HepG2 (cell line): ENCODE results near the gene HMCN2. TPM values are rescaled to one million over a fixed set of nuclear protein-coding genes. Genes with fewer than 3 reads are reported as not detected.

Experiments
- ATAC-seq: fragments of 200-7000 bp; cut with Tn5 transposase; 3 replicates; pipeline ENCODE4 v1.9.1; 2020; ENCODE audit warnings: mild to moderate bottlenecking, moderate library complexity
- BruUV-seq: library from RNA; stranded (reverse); fragments of 400-500 nt; replicated peaks from 2 replicates; lab custom pipeline; 2021; lab: Mats Ljungman, UMichigan
- CTCF ChIA-PET: fragments of 300-600 bp; formaldehyde crosslinking; extraction: SDS; loops from one replicate; lab custom pipeline; 2021; ENCODE audit warnings: low total read pairs, inconsistent platforms, low intra/inter-chr PET ratio; lab: Yijun Ruan, JAX
- POLR2A ChIA-PET: fragments of 350-600 bp; sonication (Branson Sonifier 250); formaldehyde crosslinking; loops from one replicate; lab custom pipeline; 2020; ENCODE audit warnings: antibody characterized with exemption, inconsistent platforms; lab: Yijun Ruan, JAX
- DNase-seq: peaks from one replicate; pipeline ENCODE4 v3.0.0-alpha.2; 2015; ENCODE audit warnings: low spot score
- FAIRE-seq: peaks from 3 replicates; lab custom pipeline; 2011; peaks lifted over from hg19 to GRCh38; lab: Jason Lieb, UNC
- H2AFZ ChIP-seq: one replicate; pipeline ENCODE4 v1.6.1; 2011; ENCODE audit warnings: low read length, inconsistent platforms
- H3K27ac ChIP-seq: fragments of 300-600 bp; 3 replicates; pipeline ENCODE4 v1.8.0; 2011; ENCODE audit warnings: mixed run types, mild to moderate bottlenecking, mixed read lengths, low read length, inconsistent platforms; ENCODE audit not compliant: insufficient read depth; ENCODE audit errors: extremely low read length
- H3K27me3 ChIP-seq, 2 experiments: fragments of 200-600 bp in 1 of 2; 2 replicates in 1 of 2; 3 replicates in 1 of 2; pipeline versions ENCODE4 v1.6.0 to v1.8.0; 2011; ENCODE audit warnings: low read length in 2 of 2, mild to moderate bottlenecking in 2 of 2, moderate library complexity in 2 of 2, inconsistent platforms in 1 of 2; ENCODE audit not compliant: insufficient read depth in 2 of 2, control insufficient read depth in 1 of 2
- H3K36me3 ChIP-seq, 2 experiments: fragments of 200-600 bp in 1 of 2; replicated peaks in 1 of 2; 2 replicates in 1 of 2; 3 replicates in 1 of 2; pipeline versions ENCODE4 v1.5.1 to v1.8.0; 2011; ENCODE audit warnings: low read length in 2 of 2, inconsistent platforms in 1 of 2; ENCODE audit not compliant: insufficient read depth in 2 of 2, control insufficient read depth in 1 of 2
- H3K4me1 ChIP-seq: 2 replicates; pipeline ENCODE4 v1.5.1; 2012; ENCODE audit warnings: low read length, inconsistent platforms; ENCODE audit not compliant: insufficient read depth
- H3K4me2 ChIP-seq: 2 replicates; pipeline ENCODE4 v1.6.0; 2011; ENCODE audit warnings: low read depth, low read length, inconsistent platforms
- H3K4me3 ChIP-seq, 3 experiments: fragments of 200-600 bp in 1 of 3; sonication (generic), shearing (Covaris generic) in 1 of 3; replicated peaks in 1 of 3; 2 replicates each; pipeline ENCODE4 v1.5.1; 2011 to 2016; ENCODE audit warnings: low read length in 3 of 3, inconsistent platforms in 2 of 3, low read depth in 2 of 3, mild to moderate bottlenecking in 2 of 3, control low read depth in 1 of 3, mixed read lengths in 1 of 3; ENCODE audit not compliant: insufficient read depth in 1 of 3
- H3K79me2 ChIP-seq: one replicate; pipeline ENCODE4 v1.6.1; 2011; ENCODE audit warnings: low read length, inconsistent platforms; ENCODE audit not compliant: insufficient read depth
- H3K9ac ChIP-seq: 2 replicates; pipeline ENCODE4 v1.6.0; 2011; ENCODE audit warnings: mild to moderate bottlenecking, low read depth, low read length, inconsistent platforms; ENCODE audit not compliant: insufficient read depth
- H3K9me3 ChIP-seq: 2 replicates; pipeline ENCODE4 v1.5.1; 2012; ENCODE audit warnings: mild to moderate bottlenecking, low read length
- H4K20me1 ChIP-seq: 2 replicates; pipeline ENCODE4 v1.6.0; 2011; ENCODE audit warnings: inconsistent platforms, mild to moderate bottlenecking, low read length, moderate library complexity; ENCODE audit not compliant: insufficient read depth
- AHDC1 ChIP-seq: sonication (generic); formaldehyde crosslinking; IDR thresholded peaks from 2 replicates; pipeline ENCODE4 v1.5.1; 2020; ENCODE audit warnings: mild to moderate bottlenecking, missing genetic modification reagents, borderline replicate concordance
- ATM ChIP-seq: fragments of 450-650 bp; IDR thresholded peaks from 2 replicates; pipeline ENCODE4 v1.7.1; 2017; ENCODE audit warnings: mild to moderate bottlenecking, borderline replicate concordance
- FOXO1 ChIP-seq: sonication (generic); formaldehyde crosslinking; IDR thresholded peaks from 2 replicates; pipeline ENCODE4 v1.4.0; 2020; ENCODE audit warnings: missing genetic modification reagents
- MIER3 ChIP-seq: IDR thresholded peaks from 2 replicates; pipeline ENCODE4 v1.6.1; 2016; ENCODE audit warnings: missing compliant biosample characterization, borderline replicate concordance
- PITX1 ChIP-seq: sonication (generic); formaldehyde crosslinking; IDR thresholded peaks from 2 replicates; pipeline ENCODE4 v1.5.1; 2020; ENCODE audit warnings: mild to moderate bottlenecking, missing genetic modification reagents
- SYNCRIP ChIP-seq: fragments of 200-400 bp; formaldehyde crosslinking; IDR thresholded peaks from 2 replicates; pipeline ENCODE4 v1.6.1; 2018; ENCODE audit warnings: mild to moderate bottlenecking, low read depth, low read length; ENCODE audit not compliant: insufficient read depth
- ZNF503 ChIP-seq: sonication (generic); formaldehyde crosslinking; IDR thresholded peaks from 2 replicates; pipeline ENCODE4 v1.4.0; 2020; ENCODE audit warnings: missing genetic modification reagents
- WGBS: methylation state at CpG from one replicate; pipeline ENCODE4 v1.1.6; 2017; ENCODE audit warnings: low lambda C conversion rate; 5-methylcytosine and 5-hydroxymethylcytosine counted together
- in situ Hi-C: cut with HindIII; loops from 2 replicates; pipeline ENCODE4 v1.10.0; 2017; ENCODE audit warnings: low pct_unique_long_range_greater_than_20kb; ENCODE audit not compliant: extremely low pct_ligation_motif_present
- intact Hi-C: fragments of 100-400 bp; cut with micrococcal nuclease; formaldehyde crosslinking; loops from one replicate; pipeline ENCODE4 v1.10.0; 2022; ENCODE audit not compliant: unreplicated experiment
- polyA plus RNA-seq, 8 experiments: library from polyadenylated mRNA; depleted of rRNA in 3 of 8; stranded (reverse) in 7 of 8; unstranded in 1 of 8; fragments of >200 nt; fragmentation: Illumina TruSeq in 4 of 8; extraction: Trizol in 4 of 8; gene quantifications; 2 replicates each; pipeline versions ENCODE4 v1.2.1 to v1.2.3, GENCODE V29; 2011 to 2016; ENCODE audit warnings: low read depth in 4 of 8, missing spikeins in 1 of 8, mixed read lengths in 1 of 8; ENCODE audit not compliant: insufficient read depth in 1 of 8
- total RNA-seq, 5 experiments: library from RNA; depleted of rRNA; stranded (reverse); fragments of >200 nt; fragmentation: Illumina TruSeq; extraction: Trizol; gene quantifications; 2 replicates each; pipeline ENCODE4 v1.2.3, GENCODE V29; 2016; ENCODE audit warnings: low read depth in 1 of 5
- TF ChIP-seq, protein P1 (sequence below): sonication (generic); formaldehyde crosslinking; IDR thresholded peaks from 2 replicates; pipeline ENCODE4 v1.5.0; 2020; ENCODE audit warnings: missing genetic modification reagents
- TF ChIP-seq, protein P2 (sequence below): sonication (generic); formaldehyde crosslinking; IDR thresholded peaks from 2 replicates; pipeline ENCODE4 v1.8.0; 2022; ENCODE audit warnings: missing genetic modification reagents, mild to moderate bottlenecking, borderline replicate concordance
- TF ChIP-seq, protein P3 (sequence below): sonication (generic); formaldehyde crosslinking; IDR thresholded peaks from 2 replicates; pipeline ENCODE4 v1.9.0; 2021; ENCODE audit warnings: missing genetic modification reagents, mild to moderate bottlenecking, borderline replicate concordance
- TF ChIP-seq, protein P4 (sequence below): sonication (generic); formaldehyde crosslinking; IDR thresholded peaks from 2 replicates; pipeline ENCODE4 v1.5.0; 2020; ENCODE audit warnings: missing genetic modification reagents

The HMCN2 gene
- total and polyA plus RNA-seq, 2 of the 13 experiments (the other 11 are each of a cell fraction or from before 2014, with no cell fraction given) = 0.09 TPM; not detected in 1

DNA sequence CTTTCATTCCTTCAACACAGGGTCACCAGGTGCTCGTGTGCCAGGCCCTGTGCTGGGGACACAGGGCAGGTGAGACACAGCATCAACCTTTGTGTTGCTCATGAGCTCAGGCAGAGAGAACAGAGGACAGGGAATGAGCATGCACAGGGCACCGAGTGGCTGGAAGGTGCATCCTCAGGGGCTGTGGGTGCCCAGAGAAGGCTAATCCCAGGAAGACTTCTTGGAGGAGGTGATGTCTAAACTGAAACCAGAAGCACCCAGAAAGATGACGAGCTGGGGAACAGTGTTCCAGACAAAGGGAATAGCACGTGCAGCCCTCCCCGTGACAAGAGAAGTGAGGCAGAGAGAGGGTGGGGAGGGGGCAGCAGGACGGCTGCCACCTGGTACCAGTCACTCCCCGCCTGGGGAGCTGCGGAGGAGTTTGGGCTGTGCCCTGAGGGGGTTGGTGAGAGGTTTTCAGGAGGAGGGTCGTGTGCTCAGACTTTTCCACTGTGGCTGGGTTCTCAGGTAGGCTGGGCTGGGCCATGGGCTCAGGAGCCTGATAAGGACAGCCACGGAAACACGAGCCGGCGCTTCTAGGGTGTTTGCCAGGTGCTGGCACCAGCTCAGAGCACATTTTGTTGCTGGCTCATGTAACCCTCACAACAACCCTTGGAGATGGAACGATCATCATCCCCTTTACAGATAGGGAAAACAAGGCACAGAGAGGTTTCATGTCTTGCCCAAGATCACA is 46.0 kb downstream of the HMCN2 start:
- H3K4me1 ChIP-seq = no peaks in the 10 kb centered on the region
- no peaks in the 10 kb centered on the region for H4K20me1 ChIP-seq
- WGBS = 2% methylated on average over 6 of the region's 14 CpGs
- ChIA-PET CTCF (no interaction called here), POLR2A (no interaction called here)
- intact Hi-C loops (no loop called here), in situ Hi-C loops (no loop called here)
- H3K9ac ChIP-seq = no peak overlapping the region
- no peak overlapping the region for H2AFZ ChIP-seq
- BruUV-seq = no TSS peak
- H3K4me3 ChIP-seq = no peak overlapping the region
- DNase-seq (no peak), ATAC-seq (no peak), FAIRE-seq (no peak)
- H3K27ac ChIP-seq = no peak overlapping the region
- H3K4me2 ChIP-seq = no peak overlapping the region
- no peaks in the 10 kb centered on the region for H3K9me3 ChIP-seq
- no peaks in the 10 kb centered on the region for H3K36me3 ChIP-seq
- H3K79me2 ChIP-seq = no peaks in the 10 kb centered on the region
- peaks cover 0 to 4% of the 10 kb centered on the region in 2 experiments; a peak in 3 of 5 replicates for H3K27me3 ChIP-seq
- TF ChIP-seq, protein P1, sequence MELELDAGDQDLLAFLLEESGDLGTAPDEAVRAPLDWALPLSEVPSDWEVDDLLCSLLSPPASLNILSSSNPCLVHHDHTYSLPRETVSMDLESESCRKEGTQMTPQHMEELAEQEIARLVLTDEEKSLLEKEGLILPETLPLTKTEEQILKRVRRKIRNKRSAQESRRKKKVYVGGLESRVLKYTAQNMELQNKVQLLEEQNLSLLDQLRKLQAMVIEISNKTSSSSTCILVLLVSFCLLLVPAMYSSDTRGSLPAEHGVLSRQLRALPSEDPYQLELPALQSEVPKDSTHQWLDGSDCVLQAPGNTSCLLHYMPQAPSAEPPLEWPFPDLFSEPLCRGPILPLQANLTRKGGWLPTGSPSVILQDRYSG (CRISPR knock-in tag) = no peak
- TF ChIP-seq MIER3 (CRISPR knock-in tag) (no peak), ATM (no peak), PITX1 (no peak), FOXO1 (CRISPR knock-in tag) (no peak), AHDC1 (no peak), SYNCRIP (no peak), ZNF503 (CRISPR knock-in tag) (no peak)
- TF ChIP-seq, protein P2, sequence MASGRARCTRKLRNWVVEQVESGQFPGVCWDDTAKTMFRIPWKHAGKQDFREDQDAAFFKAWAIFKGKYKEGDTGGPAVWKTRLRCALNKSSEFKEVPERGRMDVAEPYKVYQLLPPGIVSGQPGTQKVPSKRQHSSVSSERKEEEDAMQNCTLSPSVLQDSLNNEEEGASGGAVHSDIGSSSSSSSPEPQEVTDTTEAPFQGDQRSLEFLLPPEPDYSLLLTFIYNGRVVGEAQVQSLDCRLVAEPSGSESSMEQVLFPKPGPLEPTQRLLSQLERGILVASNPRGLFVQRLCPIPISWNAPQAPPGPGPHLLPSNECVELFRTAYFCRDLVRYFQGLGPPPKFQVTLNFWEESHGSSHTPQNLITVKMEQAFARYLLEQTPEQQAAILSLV (CRISPR knock-in tag) = no peak
- TF ChIP-seq, protein P3, sequence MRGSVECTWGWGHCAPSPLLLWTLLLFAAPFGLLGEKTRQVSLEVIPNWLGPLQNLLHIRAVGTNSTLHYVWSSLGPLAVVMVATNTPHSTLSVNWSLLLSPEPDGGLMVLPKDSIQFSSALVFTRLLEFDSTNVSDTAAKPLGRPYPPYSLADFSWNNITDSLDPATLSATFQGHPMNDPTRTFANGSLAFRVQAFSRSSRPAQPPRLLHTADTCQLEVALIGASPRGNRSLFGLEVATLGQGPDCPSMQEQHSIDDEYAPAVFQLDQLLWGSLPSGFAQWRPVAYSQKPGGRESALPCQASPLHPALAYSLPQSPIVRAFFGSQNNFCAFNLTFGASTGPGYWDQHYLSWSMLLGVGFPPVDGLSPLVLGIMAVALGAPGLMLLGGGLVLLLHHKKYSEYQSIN (CRISPR knock-in tag) = no peak
- TF ChIP-seq, protein P4, sequence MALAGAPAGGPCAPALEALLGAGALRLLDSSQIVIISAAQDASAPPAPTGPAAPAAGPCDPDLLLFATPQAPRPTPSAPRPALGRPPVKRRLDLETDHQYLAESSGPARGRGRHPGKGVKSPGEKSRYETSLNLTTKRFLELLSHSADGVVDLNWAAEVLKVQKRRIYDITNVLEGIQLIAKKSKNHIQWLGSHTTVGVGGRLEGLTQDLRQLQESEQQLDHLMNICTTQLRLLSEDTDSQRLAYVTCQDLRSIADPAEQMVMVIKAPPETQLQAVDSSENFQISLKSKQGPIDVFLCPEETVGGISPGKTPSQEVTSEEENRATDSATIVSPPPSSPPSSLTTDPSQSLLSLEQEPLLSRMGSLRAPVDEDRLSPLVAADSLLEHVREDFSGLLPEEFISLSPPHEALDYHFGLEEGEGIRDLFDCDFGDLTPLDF (CRISPR knock-in tag) = no peak
